Right atrium auricular region (tissue), 2 donors: ENCODE measurements around the gene GJD2. TPM values are rescaled to one million over a fixed set of nuclear protein-coding genes. Genes with fewer than 3 reads are reported as not detected.
A peak's percentile ranks its signal among the peaks of the same experiment; 100 is the strongest.

ENCODE experiments used
- DNase-seq: peaks from one replicate; pipeline ENCODE4 v3.0.0-alpha.2; 2019; ENCODE audit warnings: low spot score
- H3K27ac ChIP-seq, 2 donors: fragments of 200-600 bp; sonication (generic); 1 replicate in 1 of 2; 2 replicates in 1 of 2; pipeline ENCODE4 v1.5.1; 2016 to 2019
- H3K27me3 ChIP-seq, 2 donors: fragments of 200-600 bp; sonication (generic); one replicate each; pipeline versions ENCODE4 v1.5.1 to v1.6.0; 2017 to 2019
- H3K36me3 ChIP-seq: fragments of 200-600 bp; sonication (generic); one replicate; pipeline ENCODE4 v1.5.1; 2016
- H3K4me1 ChIP-seq, 2 donors: fragments of 200-600 bp; sonication (generic); one replicate each; pipeline versions ENCODE4 v1.5.1 to v1.6.0; 2017 to 2019
- H3K4me3 ChIP-seq, 2 donors: fragments of 200-600 bp; sonication (generic); 1 replicate in 1 of 2; 2 replicates in 1 of 2; pipeline ENCODE4 v1.5.1; 2017 to 2019; ENCODE audit warnings: mild to moderate bottlenecking in 1 of 2, moderate library complexity in 1 of 2
- H3K9me3 ChIP-seq, 2 donors: fragments of 200-600 bp; sonication (generic); one replicate each; pipeline ENCODE4 v1.5.1; 2019
- total RNA-seq, 2 donors: library from RNA; depleted of rRNA; stranded (reverse); fragments of >200 nt; gene quantifications; one replicate each; pipeline ENCODE4 v1.1.0, GENCODE V29; 2016
- TF ChIP-seq, protein P1 (sequence below), 2 donors: fragments of 200-600 bp; sonication (generic); IDR thresholded peaks; one replicate each; pipeline ENCODE4 v1.5.1; 2019; ENCODE audit warnings: antibody characterized with exemption in 2 of 2

GJD2 gene
- total RNA-seq, 2 donors from 2014 or later, result 13.6 to 42.3 TPM

DNA sequence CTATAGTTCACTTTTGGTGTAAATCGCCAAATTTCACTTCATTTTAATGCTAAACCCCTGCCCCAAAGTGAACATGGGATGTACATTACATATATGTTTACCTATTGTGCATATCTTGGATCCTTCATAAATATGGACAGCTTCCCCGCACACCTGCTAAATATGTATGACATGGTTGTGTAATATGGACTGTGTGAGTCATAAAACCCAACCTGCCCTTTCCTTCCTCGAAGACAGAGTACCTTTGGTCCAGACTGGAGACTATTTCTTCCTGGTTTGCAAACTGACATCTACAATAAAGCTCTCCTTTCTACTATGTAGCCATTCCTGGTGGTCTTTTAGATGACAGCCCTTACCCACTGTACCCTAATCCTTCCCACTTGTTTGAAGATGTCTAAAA is 28.1 kb upstream of the GJD2 start:
- Histone ChIP-seq H3K27me3 (no peaks in the 10 kb centered on the region), H3K9me3 (no peaks in the 10 kb centered on the region), H3K27ac (no peak overlapping the region), H3K4me1 (no peaks in the 10 kb centered on the region), H3K36me3 (no peaks in the 10 kb centered on the region), H3K4me3 (no peak overlapping the region)
- TF ChIP-seq, protein P1, sequence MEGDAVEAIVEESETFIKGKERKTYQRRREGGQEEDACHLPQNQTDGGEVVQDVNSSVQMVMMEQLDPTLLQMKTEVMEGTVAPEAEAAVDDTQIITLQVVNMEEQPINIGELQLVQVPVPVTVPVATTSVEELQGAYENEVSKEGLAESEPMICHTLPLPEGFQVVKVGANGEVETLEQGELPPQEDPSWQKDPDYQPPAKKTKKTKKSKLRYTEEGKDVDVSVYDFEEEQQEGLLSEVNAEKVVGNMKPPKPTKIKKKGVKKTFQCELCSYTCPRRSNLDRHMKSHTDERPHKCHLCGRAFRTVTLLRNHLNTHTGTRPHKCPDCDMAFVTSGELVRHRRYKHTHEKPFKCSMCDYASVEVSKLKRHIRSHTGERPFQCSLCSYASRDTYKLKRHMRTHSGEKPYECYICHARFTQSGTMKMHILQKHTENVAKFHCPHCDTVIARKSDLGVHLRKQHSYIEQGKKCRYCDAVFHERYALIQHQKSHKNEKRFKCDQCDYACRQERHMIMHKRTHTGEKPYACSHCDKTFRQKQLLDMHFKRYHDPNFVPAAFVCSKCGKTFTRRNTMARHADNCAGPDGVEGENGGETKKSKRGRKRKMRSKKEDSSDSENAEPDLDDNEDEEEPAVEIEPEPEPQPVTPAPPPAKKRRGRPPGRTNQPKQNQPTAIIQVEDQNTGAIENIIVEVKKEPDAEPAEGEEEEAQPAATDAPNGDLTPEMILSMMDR (IDR thresholded peaks at IDR 0.05), result no peak
- DNase-seq, result no peak

DNA sequence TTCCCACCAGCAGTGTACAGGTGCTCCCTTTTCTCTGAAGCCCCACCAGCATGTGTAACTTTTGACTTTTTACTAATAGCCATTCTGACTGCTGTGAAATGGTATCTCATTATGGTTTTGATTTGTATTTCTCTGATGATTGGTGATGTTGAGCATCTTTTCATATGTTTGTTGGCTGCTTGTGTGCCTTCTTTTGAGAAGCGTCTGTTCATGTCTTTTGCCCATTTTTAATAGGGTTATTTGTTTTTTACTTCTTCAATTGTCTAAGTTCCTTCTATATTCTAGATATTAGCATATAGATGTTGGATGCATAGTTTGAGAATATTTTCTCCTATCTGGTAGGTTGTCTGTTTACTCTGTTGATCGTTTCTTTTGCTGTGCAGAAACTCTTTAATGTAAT is 25.9 kb upstream of the GJD2 start:
- Histone ChIP-seq H3K4me1 (no peaks in the 10 kb centered on the region), H3K27me3 (no peaks in the 10 kb centered on the region), H3K9me3 (no peaks in the 10 kb centered on the region), H3K4me3 (no peak overlapping the region), H3K27ac (no peak overlapping the region), H3K36me3 (no peaks in the 10 kb centered on the region)
- DNase-seq, result no peak
- TF ChIP-seq, protein P1 (IDR thresholded peaks at IDR 0.05), result no peak

DNA sequence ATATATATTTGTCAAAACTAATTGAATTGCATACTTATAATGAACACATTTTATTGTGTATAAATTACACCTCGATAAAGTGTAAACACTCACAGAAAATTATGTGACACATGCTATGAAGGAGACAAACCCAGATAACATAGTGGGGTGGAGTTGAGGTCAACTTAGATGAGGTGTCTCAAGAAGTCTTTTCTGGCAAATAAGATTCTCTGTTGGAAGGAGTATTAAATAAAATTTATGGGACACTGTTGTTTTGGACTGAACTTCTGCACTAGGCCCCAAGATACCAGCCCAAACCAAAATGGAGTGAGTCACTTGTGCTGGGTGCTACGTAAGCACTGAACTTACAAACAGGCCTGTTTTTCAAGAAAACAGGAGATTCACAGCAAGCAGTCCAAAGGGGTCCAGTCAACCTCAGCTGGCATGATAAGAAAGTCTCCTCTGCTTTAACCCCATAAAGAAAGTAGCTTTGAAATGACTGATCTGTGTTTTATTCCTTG is 21.9 kb upstream of the GJD2 start:
- H3K4me1 ChIP-seq, result no peaks in the 10 kb centered on the region
- H3K4me3 ChIP-seq, result no peak overlapping the region
- no peaks in the 10 kb centered on the region for H3K9me3 ChIP-seq
- DNase-seq, result no peak
- no peak overlapping the region for H3K27ac ChIP-seq
- no peaks in the 10 kb centered on the region for H3K27me3 ChIP-seq
- TF ChIP-seq, protein P1 (IDR thresholded peaks at IDR 0.05), result no peak
- no peaks in the 10 kb centered on the region for H3K36me3 ChIP-seq

DNA sequence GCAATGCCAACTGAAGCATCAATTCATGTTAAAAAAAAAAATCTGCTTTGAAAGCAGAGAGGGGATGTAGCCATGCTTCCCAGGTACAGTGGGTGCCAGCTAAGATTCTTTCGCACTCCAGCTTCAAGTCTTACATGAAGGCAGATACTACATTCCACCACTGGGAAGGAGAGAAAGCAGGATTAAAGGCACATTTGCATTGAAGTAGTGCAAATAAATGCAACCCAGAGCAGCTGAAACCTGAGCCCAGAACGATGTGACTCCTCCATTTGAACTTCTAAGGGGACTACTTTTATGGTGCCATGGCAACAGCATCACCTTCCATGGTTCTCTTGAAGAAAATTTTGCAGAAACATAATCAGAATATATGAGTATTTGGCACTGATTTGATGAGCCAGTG is 19.1 kb upstream of the GJD2 start:
- peaks cover 0 to 10% of the 10 kb centered on the region in 2 donors for H3K4me1 ChIP-seq
- DNase-seq, result no peak
- H3K4me3 ChIP-seq, result no peak overlapping the region
- no peaks in the 10 kb centered on the region for H3K9me3 ChIP-seq
- TF ChIP-seq, protein P1 (IDR thresholded peaks at IDR 0.05), result no peak
- no peaks in the 10 kb centered on the region for H3K27me3 ChIP-seq
- peak overlapping the region in 1 of 2 donors; percentile 83 for H3K27ac ChIP-seq
- H3K36me3 ChIP-seq, result no peaks in the 10 kb centered on the region

DNA sequence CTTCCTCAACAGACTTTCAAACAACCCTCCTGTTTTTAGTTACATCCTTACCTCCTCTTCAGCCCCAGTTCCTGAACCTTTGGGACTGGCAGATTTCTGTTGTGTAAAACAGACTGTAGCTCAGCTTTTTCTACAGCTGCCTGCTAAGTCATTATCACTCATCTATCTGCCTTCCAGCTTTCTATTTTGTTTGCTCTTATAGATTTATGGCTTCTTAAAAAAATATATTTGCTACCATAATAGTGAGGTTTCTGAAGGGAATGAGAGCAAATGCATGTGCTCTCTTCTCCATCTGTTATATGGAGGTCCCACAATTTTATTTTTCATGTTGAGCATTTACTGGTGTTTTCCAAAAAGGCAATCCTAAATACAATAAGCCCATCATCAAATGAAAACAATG is 18.2 kb upstream of the GJD2 start:
- H3K36me3 ChIP-seq, result no peaks in the 10 kb centered on the region
- no peak overlapping the region for H3K4me3 ChIP-seq
- peaks cover 0 to 10% of the 10 kb centered on the region in 2 donors for H3K4me1 ChIP-seq
- peak overlapping the region; percentile 22 to 83 for H3K27ac ChIP-seq
- TF ChIP-seq, protein P1 (IDR thresholded peaks at IDR 0.05), result no peak
- no peak for DNase-seq
- no peaks in the 10 kb centered on the region for H3K27me3 ChIP-seq
- no peaks in the 10 kb centered on the region for H3K9me3 ChIP-seq

DNA sequence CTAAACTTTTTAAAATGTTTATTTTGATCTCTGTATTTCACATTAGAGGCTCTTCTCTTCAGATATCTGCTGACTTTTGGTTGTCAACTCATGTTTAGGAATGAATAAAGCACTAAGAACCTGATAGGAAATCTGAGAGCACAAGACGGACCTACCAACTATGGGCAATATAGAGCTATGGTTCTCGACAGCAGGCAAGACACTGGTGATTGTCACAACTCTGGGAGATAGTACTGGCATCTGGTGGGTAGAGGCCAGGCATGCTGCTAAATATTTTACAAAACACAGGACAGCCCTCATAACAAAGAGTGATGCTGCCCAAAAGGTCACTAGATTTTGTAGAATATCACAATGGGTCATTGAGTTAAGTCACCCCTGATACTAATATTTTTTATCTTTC is 17.5 kb upstream of the GJD2 start:
- TF ChIP-seq, protein P1 (IDR thresholded peaks at IDR 0.05), result no peak
- Histone ChIP-seq H3K9me3 (no peaks in the 10 kb centered on the region), H3K27me3 (no peaks in the 10 kb centered on the region), H3K36me3 (no peaks in the 10 kb centered on the region), H3K4me3 (no peak overlapping the region), H3K4me1 (peaks cover 0 to 10% of the 10 kb centered on the region in 2 donors), H3K27ac (peak overlapping the region; percentile 26 to 83)
- DNase-seq, result no peak
